GM23338 (cell line): ENCODE measurements around the gene MAPK8. TPM values are rescaled to one million over a fixed set of nuclear protein-coding genes. Genes with fewer than 3 reads are reported as not detected.
A peak's percentile ranks its signal among the peaks of the same experiment; 100 is the strongest.

ENCODE experiments used
- ATAC-seq: fragments of 200-7000 bp; cut with Tn5 transposase; 3 replicates; pipeline ENCODE4 v1.9.1; 2020
- DNase-seq: peaks from one replicate; pipeline ENCODE4 v3.0.0-alpha.2; 2015; ENCODE audit warnings: low spot score
- H2AFZ ChIP-seq: fragments of 200-600 bp; sonication (generic); 2 replicates; pipeline ENCODE4 v1.8.0; 2016; ENCODE audit warnings: antibody characterized with exemption, mild to moderate bottlenecking, moderate library complexity
- H3F3A ChIP-seq: fragments of 200-600 bp; sonication (generic); replicated peaks from 2 replicates; pipeline ENCODE4 v1.8.0; 2017; ENCODE audit warnings: antibody characterized with exemption, mixed run types, low read depth
- H3K27ac ChIP-seq: fragments of 200-600 bp; sonication (generic); 2 replicates; pipeline ENCODE4 v1.6.1; 2016; ENCODE audit warnings: low read depth
- H3K27me3 ChIP-seq: fragments of 200-600 bp; sonication (generic); 2 replicates; pipeline ENCODE4 v1.8.0; 2016; ENCODE audit warnings: mild to moderate bottlenecking, mixed run types, moderate library complexity; ENCODE audit not compliant: insufficient read depth
- H3K36me3 ChIP-seq: fragments of 200-600 bp; sonication (generic); 2 replicates; pipeline ENCODE4 v1.8.0; 2016; ENCODE audit warnings: mild to moderate bottlenecking; ENCODE audit not compliant: insufficient read depth
- H3K4me1 ChIP-seq: fragments of 200-600 bp; sonication (generic); 2 replicates; pipeline ENCODE4 v1.8.0; 2016; ENCODE audit warnings: mild to moderate bottlenecking, moderate library complexity; ENCODE audit not compliant: insufficient read depth
- H3K4me2 ChIP-seq: fragments of 200-600 bp; sonication (generic); 2 replicates; pipeline ENCODE4 v1.7.1; 2017; ENCODE audit warnings: mixed run types
- H3K4me3 ChIP-seq: fragments of 200-600 bp; sonication (generic); 2 replicates; pipeline ENCODE4 v1.6.1; 2016; ENCODE audit warnings: mixed run types
- H3K79me2 ChIP-seq: fragments of 200-600 bp; sonication (generic); replicated peaks from 2 replicates; pipeline ENCODE4 v1.8.0; 2017; ENCODE audit warnings: mild to moderate bottlenecking; ENCODE audit not compliant: insufficient read depth
- H3K9me2 ChIP-seq: fragments of 200-600 bp; sonication (generic); 2 replicates; pipeline ENCODE4 v1.8.0; 2017; ENCODE audit not compliant: insufficient read depth
- H4K20me1 ChIP-seq: fragments of 200-600 bp; sonication (generic); replicated peaks from 2 replicates; pipeline ENCODE4 v1.8.0; 2017; ENCODE audit warnings: mild to moderate bottlenecking; ENCODE audit not compliant: insufficient read depth
- H3K27ac Mint-ChIP-seq: 2 replicates; pipeline ENCODE4 v1.8.0; 2020; ENCODE audit warnings: inconsistent platforms, mild to moderate bottlenecking, moderate library complexity, mixed read lengths
- H3K27me3 Mint-ChIP-seq: 3 replicates; pipeline ENCODE4 v1.8.0; 2022; ENCODE audit warnings: low read depth, mild to moderate bottlenecking, moderate library complexity, mixed read lengths, inconsistent platforms; ENCODE audit not compliant: insufficient read depth, poor library complexity
- H3K36me3 Mint-ChIP-seq: 3 replicates; pipeline ENCODE4 v1.8.0; 2021; ENCODE audit warnings: low read depth, mild to moderate bottlenecking, inconsistent platforms, moderate library complexity, mixed read lengths
- H3K4me1 Mint-ChIP-seq: 3 replicates; pipeline ENCODE4 v1.8.0; 2020; ENCODE audit warnings: mild to moderate bottlenecking, inconsistent platforms, mixed read lengths
- H3K4me3 Mint-ChIP-seq: 3 replicates; pipeline ENCODE4 v1.8.0; 2021; ENCODE audit warnings: moderate library complexity, mild to moderate bottlenecking, inconsistent platforms, mixed read lengths
- H3K9me3 Mint-ChIP-seq: 3 replicates; pipeline ENCODE4 v1.8.0; 2020; ENCODE audit warnings: moderate library complexity, mild to moderate bottlenecking, inconsistent platforms, mixed read lengths
- POLR2AphosphoS5 ChIP-seq: IDR thresholded peaks from 2 replicates; pipeline ENCODE4 v1.6.1; 2016; ENCODE audit warnings: antibody characterized with exemption, low read depth
- REST ChIP-seq: IDR thresholded peaks from one replicate; pipeline ENCODE4 v1.6.1; 2018; ENCODE audit warnings: antibody characterized with exemption; ENCODE audit not compliant: unreplicated experiment
- ZNF331 ChIP-seq: fragments of 250-450 bp; sonication (Bioruptor Pico); IDR thresholded peaks from 2 replicates; pipeline ENCODE4 v1.5.0; 2020; ENCODE audit warnings: low read depth, mild to moderate bottlenecking, moderate library complexity
- polyA plus RNA-seq: library from polyadenylated mRNA; unstranded; fragments of >200 nt; fragmentation: Nextera tagmentation; extraction: Ambion mirVana; gene quantifications from 2 replicates; pipeline ENCODE4 v1.2.1, GENCODE V29; 2016
- total RNA-seq: library from RNA; depleted of rRNA; stranded (reverse); fragments of >200 nt; shearing (Covaris generic); gene quantifications from 2 replicates; pipeline ENCODE4 v1.2.3, GENCODE V29; 2014
- TF ChIP-seq, protein P1 (sequence below), 2 experiments: fragments of 200-600 bp in 1 of 2; sonication (generic) in 1 of 2; conservative IDR thresholded peaks; 2 replicates each; pipeline versions ENCODE4 v1.5.1 to v1.6.1; 2016 to 2017; ENCODE audit warnings: antibody characterized with exemption in 2 of 2, low read depth in 2 of 2, mild to moderate bottlenecking in 2 of 2, moderate library complexity in 1 of 2
- TF ChIP-seq, protein P2 (sequence below): fragments of 250-450 bp; sonication (Bioruptor Pico); IDR thresholded peaks from 2 replicates; pipeline ENCODE4 v1.5.0; 2020; ENCODE audit warnings: mild to moderate bottlenecking, moderate library complexity

The MAPK8 gene
- total and polyA plus RNA-seq, 2 experiments from 2014 or later = 52.4 to 73.6 TPM

GRCh38 chr10:48458662-48459048 is 152.2 kb downstream of the MAPK8 start (continued):
- TF ChIP-seq REST (no peak), POLR2AphosphoS5 (no peak)

DNA sequence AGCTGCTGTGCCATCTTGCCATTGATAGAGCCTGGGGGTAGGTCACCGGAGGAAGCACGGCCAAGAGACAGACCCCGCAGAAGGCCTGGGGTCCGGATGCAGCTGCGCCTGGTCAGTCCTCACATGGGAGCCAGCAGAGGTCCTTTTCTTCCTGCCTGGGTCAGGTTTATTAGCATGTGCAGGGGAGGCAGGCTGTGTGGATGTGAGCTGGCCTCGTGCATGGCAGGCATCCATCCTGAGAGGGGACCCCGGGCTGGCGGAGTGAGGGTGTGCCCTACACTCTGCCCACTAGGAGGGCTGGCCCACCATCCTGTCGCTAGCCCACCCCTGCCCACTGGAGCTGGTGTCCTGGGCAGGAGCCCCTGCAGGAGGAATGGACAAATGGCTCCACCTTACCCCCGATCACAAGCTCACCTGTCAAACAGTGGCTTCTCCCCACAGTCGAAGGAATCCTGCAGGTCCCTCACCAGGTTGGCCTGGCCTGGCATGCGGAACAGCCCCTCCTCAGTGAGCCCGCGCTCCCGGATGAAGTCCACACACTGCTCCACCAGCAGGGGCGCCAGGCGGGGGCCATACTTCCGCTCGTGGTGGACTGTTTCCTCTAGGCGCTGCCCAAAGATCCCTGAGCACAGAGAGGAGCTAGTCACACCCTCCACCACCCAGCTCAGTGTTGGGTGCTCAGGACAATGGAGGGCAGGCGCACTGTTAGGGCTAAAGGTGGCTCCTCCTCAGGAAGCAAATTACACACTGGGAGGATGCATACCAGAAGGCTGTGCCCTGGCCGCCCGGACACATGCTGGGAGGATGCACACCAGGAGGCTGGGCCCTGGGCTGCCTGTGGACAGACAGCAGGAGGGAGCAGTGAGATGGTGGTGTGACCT is 153.0 kb downstream of the MAPK8 start:
- Mint-ChIP-seq H3K4me1 (peaks cover 28% of the 10 kb centered on the region; the same call in 2 of the 3 replicates), H3K4me3 (no peak overlapping the region), H3K27me3 (peaks cover 3% of the 10 kb centered on the region), H3K9me3 (no peaks in the 10 kb centered on the region; the same call in 2 of the 3 replicates), H3K27ac (no peak overlapping the region), H3K36me3 (peaks cover 3% of the 10 kb centered on the region; the same call in 1 of the 3 replicates)
- TF ChIP-seq POLR2AphosphoS5 (no peak), ZNF331 (CRISPR knock-in tag) (no peak)
- TF ChIP-seq, protein P1, sequence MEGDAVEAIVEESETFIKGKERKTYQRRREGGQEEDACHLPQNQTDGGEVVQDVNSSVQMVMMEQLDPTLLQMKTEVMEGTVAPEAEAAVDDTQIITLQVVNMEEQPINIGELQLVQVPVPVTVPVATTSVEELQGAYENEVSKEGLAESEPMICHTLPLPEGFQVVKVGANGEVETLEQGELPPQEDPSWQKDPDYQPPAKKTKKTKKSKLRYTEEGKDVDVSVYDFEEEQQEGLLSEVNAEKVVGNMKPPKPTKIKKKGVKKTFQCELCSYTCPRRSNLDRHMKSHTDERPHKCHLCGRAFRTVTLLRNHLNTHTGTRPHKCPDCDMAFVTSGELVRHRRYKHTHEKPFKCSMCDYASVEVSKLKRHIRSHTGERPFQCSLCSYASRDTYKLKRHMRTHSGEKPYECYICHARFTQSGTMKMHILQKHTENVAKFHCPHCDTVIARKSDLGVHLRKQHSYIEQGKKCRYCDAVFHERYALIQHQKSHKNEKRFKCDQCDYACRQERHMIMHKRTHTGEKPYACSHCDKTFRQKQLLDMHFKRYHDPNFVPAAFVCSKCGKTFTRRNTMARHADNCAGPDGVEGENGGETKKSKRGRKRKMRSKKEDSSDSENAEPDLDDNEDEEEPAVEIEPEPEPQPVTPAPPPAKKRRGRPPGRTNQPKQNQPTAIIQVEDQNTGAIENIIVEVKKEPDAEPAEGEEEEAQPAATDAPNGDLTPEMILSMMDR (conservative IDR thresholded peaks at IDR 0.05; ENCODE audit: low read depth in 2 of 2) = peak; percentile 47 to 49
- TF ChIP-seq, protein P2, sequence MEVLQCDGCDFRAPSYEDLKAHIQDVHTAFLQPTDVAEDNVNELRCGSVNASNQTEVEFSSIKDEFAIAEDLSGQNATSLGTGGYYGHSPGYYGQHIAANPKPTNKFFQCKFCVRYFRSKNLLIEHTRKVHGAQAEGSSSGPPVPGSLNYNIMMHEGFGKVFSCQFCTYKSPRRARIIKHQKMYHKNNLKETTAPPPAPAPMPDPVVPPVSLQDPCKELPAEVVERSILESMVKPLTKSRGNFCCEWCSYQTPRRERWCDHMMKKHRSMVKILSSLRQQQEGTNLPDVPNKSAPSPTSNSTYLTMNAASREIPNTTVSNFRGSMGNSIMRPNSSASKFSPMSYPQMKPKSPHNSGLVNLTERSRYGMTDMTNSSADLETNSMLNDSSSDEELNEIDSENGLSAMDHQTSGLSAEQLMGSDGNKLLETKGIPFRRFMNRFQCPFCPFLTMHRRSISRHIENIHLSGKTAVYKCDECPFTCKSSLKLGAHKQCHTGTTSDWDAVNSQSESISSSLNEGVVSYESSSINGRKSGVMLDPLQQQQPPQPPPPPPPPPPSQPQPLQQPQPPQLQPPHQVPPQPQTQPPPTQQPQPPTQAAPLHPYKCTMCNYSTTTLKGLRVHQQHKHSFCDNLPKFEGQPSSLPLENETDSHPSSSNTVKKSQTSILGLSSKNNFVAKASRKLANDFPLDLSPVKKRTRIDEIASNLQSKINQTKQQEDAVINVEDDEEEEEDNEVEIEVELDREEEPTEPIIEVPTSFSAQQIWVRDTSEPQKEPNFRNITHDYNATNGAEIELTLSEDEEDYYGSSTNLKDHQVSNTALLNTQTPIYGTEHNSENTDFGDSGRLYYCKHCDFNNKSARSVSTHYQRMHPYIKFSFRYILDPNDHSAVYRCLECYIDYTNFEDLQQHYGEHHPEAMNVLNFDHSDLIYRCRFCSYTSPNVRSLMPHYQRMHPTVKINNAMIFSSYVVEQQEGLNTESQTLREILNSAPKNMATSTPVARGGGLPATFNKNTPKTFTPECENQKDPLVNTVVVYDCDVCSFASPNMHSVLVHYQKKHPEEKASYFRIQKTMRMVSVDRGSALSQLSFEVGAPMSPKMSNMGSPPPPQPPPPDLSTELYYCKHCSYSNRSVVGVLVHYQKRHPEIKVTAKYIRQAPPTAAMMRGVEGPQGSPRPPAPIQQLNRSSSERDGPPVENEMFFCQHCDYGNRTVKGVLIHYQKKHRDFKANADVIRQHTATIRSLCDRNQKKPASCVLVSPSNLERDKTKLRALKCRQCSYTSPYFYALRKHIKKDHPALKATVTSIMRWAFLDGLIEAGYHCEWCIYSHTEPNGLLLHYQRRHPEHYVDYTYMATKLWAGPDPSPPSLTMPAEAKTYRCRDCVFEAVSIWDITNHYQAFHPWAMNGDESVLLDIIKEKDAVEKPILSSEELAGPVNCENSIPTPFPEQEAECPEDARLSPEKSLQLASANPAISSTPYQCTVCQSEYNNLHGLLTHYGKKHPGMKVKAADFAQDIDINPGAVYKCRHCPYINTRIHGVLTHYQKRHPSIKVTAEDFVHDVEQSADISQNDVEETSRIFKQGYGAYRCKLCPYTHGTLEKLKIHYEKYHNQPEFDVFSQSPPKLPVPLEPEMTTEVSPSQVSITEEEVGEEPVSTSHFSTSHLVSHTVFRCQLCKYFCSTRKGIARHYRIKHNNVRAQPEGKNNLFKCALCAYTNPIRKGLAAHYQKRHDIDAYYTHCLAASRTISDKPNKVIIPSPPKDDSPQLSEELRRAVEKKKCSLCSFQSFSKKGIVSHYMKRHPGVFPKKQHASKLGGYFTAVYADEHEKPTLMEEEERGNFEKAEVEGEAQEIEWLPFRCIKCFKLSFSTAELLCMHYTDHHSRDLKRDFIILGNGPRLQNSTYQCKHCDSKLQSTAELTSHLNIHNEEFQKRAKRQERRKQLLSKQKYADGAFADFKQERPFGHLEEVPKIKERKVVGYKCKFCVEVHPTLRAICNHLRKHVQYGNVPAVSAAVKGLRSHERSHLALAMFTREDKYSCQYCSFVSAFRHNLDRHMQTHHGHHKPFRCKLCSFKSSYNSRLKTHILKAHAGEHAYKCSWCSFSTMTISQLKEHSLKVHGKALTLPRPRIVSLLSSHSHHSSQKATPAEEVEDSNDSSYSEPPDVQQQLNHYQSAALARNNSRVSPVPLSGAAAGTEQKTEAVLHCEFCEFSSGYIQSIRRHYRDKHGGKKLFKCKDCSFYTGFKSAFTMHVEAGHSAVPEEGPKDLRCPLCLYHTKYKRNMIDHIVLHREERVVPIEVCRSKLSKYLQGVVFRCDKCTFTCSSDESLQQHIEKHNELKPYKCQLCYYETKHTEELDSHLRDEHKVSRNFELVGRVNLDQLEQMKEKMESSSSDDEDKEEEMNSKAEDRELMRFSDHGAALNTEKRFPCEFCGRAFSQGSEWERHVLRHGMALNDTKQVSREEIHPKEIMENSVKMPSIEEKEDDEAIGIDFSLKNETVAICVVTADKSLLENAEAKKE (CRISPR knock-in tag) = no peak
- Histone ChIP-seq H3K4me1 (no peaks in the 10 kb centered on the region), H3K4me2 (no peak overlapping the region), H3K27me3 (no peaks in the 10 kb centered on the region), H3F3A (no peaks in the 10 kb centered on the region), H3K4me3 (no peak overlapping the region), H3K27ac (no peak overlapping the region), H3K9me2 (no peaks in the 10 kb centered on the region), H3K79me2 (no peaks in the 10 kb centered on the region), H4K20me1 (no peaks in the 10 kb centered on the region), H3K36me3 (no peaks in the 10 kb centered on the region), H2AFZ (no peak overlapping the region)
- peak; percentile 68 for ATAC-seq
- peak; percentile 58 for DNase-seq
